OCI-M1 (cell line): ENCODE data around the gene LATS2.
"Not testable (repeated sequence)": the region's sequence is repeated elsewhere in the genome, so short reads cannot be mapped to it uniquely, and the experiment has no call there.

Experiments
- DNase-seq: peaks from one replicate; lab custom pipeline; 2025; lab: John Stamatoyannopoulos, UW

Gene LATS2

DNA sequence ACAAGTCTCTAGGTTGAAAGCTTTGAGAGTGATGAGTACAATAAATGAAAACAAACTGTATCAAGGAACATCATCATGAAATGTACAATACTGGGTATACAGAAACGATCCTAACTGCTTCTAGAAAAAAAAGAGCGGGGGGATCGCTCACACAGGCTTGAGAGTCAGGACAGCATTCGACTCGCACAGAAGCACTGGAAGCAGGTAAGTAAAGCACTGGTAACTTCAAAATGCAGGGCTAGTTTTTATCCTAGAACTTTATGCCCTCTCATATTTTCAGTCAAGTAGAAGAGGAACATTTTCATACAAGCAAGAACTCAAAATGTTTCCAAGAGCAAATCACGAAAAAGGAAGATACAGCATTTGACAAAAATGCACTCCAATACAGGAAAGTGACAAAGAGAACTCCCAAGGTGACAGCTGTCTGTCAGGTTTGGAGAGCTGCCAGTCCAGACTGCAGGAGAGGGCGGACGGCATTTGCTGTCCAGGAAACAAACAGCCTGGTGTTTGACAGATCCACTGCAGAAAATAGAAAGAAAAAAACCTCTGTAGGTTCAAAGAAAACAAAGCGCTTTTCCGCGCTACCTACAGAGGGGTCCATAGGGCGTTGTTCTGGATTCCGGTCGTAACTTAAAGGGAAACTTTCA, 100.6 kb downstream of the LATS2 start:
- no peak for DNase-seq

DNA sequence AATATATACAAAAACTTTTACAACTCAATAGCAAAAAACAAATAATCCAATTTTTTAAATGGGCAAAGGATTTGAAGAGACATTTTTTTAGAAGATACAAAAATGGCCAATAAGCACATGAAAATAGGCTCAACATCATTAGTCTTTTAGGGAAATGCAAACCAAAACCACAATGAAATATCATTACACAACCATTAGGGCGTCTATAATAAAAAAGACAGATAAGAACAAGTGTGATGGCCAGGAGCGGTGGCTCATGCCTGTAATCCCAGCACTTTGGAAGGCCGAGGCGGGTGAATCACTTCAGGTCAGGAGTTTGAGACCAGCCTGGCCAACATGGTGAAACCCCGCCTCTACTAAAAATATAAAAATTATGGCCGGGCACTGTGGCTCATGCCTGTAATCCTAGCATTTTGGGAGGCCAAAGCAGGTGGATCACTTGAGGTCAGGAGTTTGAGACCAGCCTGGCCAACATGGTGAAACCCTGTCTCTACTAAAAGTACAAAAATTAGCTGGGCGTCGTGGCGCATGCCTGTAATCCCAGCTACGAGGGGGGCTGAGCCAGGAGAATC, 104.3 kb downstream of the LATS2 start:
- DNase-seq, result not testable (repeated sequence)

DNA sequence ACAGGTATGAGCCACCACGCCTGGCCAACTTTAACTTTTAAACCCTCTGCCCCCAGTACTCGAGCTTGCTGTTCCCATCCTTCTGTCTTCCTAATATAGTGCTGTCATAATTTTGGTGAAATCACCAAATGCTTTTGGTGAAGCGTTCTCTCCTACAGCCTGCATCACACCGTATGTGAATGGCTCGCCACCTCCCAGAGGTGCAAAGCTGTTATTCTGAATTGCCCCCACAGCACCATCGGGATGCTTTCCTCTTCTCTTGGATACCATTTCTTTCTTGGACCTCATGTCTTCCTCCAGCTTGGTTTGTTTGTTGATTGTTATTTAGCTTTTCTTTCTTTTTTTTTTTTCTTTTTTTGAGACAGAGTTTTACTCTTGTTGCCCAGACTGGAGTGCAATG, 105.9 kb downstream of the LATS2 start:
- no peak for DNase-seq

DNA sequence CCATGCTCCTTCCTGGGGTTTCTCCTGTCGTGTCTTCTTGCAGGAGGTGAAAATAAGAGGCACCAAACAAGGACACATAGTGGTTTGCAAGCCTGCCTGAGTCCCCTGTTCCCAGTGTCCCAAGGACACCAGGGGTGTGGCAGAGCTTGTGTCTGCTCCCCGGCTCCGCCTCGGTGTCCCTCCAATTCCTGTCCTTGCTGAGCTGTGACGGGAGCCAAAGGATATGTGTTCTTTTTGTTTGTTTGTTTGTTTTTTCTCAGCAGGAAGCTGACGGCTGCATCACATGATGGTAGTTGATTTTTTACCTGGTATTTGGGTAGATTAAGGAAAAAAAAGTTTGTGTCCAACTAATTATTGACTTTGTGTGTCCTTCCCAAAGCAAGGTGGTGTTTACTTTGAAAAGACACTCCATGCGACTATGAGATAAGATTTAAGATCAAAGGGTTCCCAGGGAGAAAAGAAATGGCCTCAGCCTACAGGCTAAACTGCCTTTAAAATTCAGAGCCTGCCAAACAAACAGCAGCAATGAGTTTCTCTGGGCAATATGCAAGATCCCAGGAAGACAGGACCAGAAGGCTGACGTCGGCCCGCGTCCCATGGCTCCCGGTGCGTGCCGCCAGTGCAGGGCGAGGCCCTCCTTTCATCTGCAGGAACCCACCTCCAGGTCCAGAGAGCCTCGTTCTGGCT, 108.0 kb downstream of the LATS2 start:
- DNase-seq, result no peak

DNA sequence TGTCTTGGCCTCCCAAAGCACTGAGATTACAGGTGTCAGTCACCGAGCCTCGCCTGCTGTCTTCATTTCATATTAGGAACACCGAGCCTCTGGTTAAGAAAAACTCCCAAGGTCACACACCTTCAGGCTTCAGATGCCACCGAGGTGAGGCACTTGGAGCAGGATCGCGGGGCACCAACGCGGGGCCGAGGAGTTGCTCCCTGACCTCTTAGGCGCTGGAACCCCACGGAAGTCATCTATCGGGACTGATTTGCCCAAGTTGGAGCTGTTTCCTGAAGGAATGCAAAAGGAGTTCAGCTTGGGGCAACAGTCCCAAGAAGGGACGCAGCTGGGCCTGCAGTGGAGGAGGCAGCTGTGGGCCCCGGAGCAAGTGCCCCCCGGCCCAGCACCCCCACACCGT, 108.5 kb downstream of the LATS2 start:
- DNase-seq, result no peak

DNA sequence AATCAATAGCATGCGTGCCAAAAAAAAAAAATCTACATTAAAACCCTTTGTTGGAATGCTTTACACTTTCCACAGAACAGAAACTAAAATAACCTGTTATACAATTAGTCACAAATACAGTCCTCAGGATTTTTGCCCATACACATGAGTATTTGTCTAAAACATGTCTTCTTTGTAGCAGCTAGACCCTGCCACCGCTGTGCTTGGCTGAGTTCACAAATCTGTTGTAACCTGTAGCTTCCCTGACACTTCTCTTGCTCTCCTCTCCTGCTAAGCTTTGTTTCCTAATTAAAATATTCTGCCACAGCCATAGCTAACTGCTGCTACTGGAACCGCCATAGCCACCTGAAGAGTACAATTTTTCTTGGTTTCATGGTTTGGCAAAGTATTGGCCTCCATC, 113.4 kb downstream of the LATS2 start:
- not testable (repeated sequence) for DNase-seq

DNA sequence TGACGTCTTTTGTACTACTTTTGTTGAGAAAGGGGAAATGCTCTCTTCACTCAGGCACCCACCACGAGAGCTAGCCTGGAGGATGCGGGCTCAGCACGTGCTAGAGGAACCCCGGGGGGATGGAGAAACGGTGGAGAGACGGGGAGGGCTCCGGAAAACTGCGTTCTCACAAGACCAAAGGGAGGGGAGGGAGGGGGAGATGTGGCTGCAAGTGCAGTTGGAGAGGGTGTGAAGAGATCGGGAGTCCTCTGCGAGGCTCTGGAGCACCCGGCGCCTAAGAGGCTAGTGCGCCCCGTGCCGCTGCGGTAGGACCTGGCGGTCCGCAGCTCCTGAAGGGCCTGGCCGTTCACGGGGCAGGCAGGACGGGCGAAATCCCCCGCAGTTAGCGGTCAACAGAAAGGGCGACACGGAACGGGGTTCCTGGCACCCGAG, 115.4 kb downstream of the LATS2 start:
- DNase-seq, result no peak

DNA sequence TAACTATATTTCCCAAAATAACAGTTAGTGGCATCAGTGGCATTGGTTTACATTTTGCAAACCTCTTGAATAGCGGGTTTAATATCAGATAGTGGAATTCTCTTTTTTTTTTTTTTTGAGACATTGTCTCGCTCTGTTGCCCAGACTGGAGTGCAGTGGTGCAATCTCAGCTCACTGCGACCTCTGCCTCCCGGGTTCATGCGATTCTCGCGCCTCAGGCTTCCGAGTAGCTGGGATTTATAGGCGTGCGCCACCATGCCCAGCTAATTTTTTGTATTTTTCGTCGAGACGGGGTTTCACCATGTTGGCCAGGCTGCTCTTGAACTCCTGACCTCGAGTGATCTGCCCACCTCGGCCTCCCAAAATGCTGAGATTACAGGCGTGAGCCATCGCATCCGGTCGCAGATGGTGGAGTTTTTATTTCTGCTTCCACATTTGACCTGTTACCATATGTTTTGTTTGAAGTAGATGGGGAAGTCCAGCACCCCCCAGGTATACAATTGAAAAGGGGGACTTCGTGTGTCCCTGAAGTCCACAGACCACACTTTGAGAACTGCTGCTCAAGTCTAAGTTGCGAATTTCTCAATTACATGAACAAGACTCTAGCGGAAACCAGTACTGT, 118.3 kb downstream of the LATS2 start:
- no peak for DNase-seq

DNA sequence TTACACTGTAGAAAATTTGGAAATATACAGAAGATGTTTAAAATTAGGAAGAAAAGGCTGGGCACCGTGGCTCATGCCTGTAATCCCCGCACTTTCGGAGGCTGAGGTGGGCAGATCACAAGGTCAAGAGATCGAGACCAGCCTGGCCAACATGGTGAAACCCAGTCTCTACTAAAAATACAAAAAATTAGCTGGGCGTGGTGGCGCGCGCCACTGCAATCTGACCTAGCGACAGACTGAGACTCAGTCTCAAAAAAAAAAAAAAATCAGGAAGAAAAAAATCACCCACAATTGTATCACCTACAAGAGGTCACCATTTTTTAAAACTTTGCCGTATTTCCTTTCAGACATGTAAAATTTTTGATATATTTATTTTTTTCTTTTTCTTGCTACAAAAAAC, 120.9 kb downstream of the LATS2 start:
- not testable (repeated sequence) for DNase-seq

DNA sequence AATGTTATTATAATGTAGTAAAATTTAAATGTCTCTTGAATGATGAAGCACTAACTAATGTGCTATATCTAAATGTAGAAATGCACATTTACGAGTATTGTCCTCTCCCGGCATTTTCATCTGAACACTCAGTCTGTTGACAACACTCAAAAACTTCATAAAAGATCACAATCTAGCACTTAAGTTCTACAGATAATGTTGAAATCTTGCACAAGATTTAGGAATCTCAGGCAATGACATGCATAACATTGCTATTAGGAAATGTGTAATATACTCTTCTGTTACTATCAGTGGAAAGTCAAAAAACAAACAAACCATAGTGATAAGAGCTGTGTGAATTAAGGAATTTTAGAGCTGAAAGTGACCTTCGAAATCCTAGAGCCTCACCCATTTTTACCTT, 121.3 kb downstream of the LATS2 start:
- DNase-seq, result no peak

DNA sequence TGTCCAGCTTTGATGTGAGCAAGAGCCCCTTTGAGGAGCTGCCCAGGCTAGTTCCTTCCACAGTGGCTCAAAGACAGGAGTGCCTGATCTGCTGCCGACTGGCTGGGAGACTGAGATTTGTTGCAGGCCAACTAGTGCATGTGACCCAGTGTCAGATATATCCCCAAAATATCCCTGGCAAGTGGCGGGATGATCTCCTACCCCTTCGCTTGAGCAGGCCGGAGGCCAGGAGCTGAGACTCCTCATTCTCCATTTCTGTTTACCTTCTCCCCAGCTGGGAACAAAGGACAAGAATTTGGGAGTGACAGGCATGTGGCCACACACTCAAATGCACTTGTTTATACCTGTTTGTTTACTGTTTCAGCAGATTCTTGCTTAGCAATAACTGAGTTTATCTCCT, 121.7 kb downstream of the LATS2 start:
- no peak for DNase-seq

DNA sequence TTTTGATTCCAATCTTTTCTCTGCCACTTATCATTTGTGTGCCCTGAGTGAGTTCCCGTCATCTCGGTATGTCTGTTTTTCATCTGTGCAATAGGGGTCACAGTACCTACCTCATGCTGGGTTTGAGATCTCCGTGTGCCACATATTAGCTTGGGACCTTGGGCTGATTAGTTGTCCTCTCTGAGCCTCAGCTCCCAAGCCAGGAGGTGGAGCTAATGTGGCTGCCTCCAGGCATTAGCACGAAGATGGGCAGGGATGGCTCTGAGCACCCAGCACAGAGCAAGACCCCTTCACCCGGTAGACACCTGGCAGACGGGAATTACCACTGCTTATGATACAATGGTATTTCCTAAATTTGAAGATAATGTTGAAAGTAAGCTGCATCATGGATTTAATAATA, 123.1 kb downstream of the LATS2 start:
- no peak for DNase-seq

DNA sequence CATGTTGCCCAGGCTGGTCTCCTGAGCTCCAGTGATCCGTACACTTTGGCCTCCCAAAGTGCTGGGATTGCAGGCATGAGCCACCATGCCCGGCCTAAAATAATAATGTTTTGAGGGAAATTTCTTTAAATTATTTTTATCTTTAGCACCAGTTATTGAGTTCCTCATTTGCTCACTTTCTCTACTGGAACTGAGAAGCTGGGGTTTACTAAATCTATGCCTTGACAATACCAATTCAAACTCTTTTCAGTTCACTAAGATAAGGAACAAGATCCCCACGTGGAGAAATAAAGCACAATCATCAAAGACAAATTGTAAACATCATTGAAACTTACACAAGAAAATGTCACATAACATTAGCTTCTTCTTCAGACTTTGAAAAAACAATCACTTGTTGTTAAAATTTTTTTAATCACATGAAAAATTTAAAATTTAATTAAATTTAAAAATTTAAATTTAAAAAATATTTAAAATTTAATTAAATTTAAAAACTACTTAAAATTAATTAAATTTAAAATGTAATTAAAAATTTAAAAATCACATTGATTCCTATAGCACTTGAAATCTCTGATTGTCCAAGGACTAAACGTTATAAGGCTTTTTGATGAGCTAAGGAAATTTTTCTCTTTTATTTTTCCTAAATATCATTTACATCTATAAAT, 133.7 kb downstream of the LATS2 start:
- no peak for DNase-seq

DNA sequence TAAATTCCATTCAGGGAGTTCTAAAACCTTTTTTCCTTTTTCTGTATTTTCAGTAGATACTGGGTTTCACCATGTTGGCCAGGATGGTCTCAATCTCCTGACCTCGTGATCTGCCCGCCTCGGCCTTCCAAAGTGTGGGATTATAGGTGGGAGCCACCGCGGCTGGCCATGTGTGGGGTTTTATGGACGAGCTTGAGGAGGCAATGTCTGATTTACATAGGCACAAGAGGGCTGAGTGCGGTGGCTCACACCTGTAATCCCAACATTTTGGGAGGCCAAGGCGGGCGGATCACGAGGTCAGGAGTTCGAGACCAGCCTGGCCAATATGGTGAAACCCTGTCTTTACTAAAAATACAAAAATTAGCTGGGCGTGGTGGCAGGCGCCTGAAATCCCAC, 136.0 kb downstream of the LATS2 start:
- DNase-seq, result not testable (repeated sequence)

DNA sequence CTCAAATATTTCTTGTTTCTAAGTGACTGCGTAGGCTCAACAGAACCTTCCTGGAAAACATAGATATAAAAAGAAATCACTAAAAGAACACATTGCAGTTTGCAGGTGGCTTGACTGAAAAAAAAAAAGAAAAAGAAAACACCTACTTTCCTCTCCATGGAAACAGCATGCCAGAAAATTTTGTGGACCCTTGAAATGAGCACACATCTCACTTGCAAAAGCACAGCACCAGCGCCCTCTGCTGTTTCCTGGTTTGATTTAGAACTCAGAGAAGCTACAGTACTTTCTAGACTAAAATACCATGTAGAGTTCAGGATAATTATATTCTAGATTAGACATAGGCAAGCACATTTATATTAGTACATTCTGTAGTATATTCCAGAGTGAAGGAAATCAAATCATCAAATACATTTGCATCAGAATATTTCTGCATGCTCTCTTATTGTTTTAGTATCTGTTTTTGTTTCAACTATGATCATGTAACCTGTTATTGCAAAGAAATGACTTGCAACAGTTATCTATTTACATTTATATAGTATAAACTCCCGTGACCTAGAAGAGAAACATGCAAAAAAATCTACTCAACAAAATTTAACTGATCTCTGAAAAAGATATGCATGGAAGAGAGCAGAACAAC, 136.5 kb downstream of the LATS2 start:
- peak; percentile 76 for DNase-seq

DNA sequence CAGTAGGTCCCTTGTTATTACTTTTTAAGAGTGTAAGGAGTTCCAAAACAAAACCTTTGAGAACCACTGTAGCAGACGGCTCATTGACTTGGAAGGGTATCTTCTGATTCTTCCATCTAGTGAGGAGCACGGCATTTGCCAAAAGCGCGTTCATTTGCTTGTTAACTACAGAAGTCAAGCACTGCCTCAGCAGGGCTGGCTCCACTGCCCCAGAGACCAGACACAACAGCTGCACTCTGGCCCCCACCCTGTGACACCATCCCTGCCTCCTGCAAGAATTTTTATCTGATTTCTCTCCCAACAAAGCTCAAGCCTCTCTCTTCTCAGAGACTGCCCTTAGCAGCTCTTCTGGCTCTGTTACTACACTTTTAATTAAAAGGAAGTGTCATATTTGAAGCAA, 138.1 kb downstream of the LATS2 start:
- DNase-seq, result peak; percentile 2
